Vagina (tissue), 2 donors: ENCODE data around the gene FAM120B.
"Not testable (repeated sequence)": the region's sequence is repeated elsewhere in the genome, so short reads cannot be mapped to it uniquely, and the experiment has no call there.

Experiments used
- POLR2A ChIP-seq, 2 donors: fragments of 450-650 bp; IDR thresholded peaks; one replicate each; pipeline ENCODE4 v1.6.1; 2017; ENCODE audit warnings: antibody characterized with exemption in 2 of 2, mild to moderate bottlenecking in 2 of 2, moderate library complexity in 2 of 2
- POLR2AphosphoS5 ChIP-seq, 2 donors: sonication (generic); formaldehyde crosslinking; IDR thresholded peaks; one replicate each; pipeline ENCODE4 v1.9.0; 2017; ENCODE audit warnings: antibody characterized with exemption in 2 of 2, mild to moderate bottlenecking in 2 of 2, low read depth in 1 of 2; ENCODE audit not compliant: insufficient read depth in 1 of 2
- TF ChIP-seq, protein P1 (sequence below), 3 experiments: fragments of 450-650 bp in 2 of 3; fragments of 200-600 bp in 1 of 3; sonication (generic) in 1 of 3; IDR thresholded peaks; one replicate each; pipeline ENCODE4 v1.5.1; 2017 to 2019; ENCODE audit warnings: antibody characterized with exemption in 3 of 3, mild to moderate bottlenecking in 2 of 3, moderate library complexity in 2 of 3

DNA sequence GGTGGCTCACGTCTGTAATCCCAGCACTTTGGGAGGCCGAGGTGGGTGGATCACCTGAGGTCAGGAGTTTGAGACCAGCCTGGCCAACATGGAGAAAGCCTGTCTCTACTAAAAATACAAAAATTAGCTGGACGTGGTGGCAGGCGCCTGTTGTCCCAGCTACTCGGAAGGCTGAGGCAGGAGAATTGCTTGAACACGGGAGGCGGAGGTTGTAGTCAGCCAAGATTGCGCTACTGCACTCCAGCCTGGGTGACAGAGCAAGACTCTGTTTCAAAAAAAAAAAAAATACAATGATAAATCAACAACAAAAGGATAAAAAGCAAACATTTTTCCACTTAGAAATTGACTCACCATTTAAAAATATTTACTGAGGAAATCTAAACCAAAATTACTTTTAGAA is 103.2 kb downstream of the FAM120B start:
- not testable (repeated sequence) for TF ChIP-seq POLR2AphosphoS5 (IDR thresholded peaks at IDR 0.05; ENCODE audit: insufficient read depth in 1 of 2, low read depth in 1 of 2); POLR2A (IDR thresholded peaks at IDR 0.05)
- TF ChIP-seq, protein P1, sequence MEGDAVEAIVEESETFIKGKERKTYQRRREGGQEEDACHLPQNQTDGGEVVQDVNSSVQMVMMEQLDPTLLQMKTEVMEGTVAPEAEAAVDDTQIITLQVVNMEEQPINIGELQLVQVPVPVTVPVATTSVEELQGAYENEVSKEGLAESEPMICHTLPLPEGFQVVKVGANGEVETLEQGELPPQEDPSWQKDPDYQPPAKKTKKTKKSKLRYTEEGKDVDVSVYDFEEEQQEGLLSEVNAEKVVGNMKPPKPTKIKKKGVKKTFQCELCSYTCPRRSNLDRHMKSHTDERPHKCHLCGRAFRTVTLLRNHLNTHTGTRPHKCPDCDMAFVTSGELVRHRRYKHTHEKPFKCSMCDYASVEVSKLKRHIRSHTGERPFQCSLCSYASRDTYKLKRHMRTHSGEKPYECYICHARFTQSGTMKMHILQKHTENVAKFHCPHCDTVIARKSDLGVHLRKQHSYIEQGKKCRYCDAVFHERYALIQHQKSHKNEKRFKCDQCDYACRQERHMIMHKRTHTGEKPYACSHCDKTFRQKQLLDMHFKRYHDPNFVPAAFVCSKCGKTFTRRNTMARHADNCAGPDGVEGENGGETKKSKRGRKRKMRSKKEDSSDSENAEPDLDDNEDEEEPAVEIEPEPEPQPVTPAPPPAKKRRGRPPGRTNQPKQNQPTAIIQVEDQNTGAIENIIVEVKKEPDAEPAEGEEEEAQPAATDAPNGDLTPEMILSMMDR (IDR thresholded peaks at IDR 0.05): not testable (repeated sequence)
